WERI-Rb-1 (cell line): ENCODE measurements around the gene ITPK1.

Experiments
- DNase-seq: peaks from one replicate; pipeline ENCODE4 v3.0.0-alpha.2; 2020
- H3K27ac ChIP-seq: fragments of 250-450 bp; sonication (Bioruptor Pico); 2 replicates; pipeline ENCODE4 v1.5.1; 2020; ENCODE audit warnings: mild to moderate bottlenecking, moderate library complexity
- H3K27me3 ChIP-seq: fragments of 250-450 bp; sonication (Bioruptor Pico); 2 replicates; pipeline ENCODE4 v1.5.1; 2021; ENCODE audit warnings: mild to moderate bottlenecking, low read depth, moderate library complexity; ENCODE audit not compliant: insufficient read depth, severe bottlenecking
- H3K36me3 ChIP-seq: fragments of 250-450 bp; sonication (Bioruptor Pico); 2 replicates; pipeline ENCODE4 v1.5.1; 2020; ENCODE audit warnings: mild to moderate bottlenecking, moderate library complexity
- H3K4me3 ChIP-seq: 2 replicates; pipeline ENCODE4 v1.5.1; 2011; ENCODE audit warnings: low read depth, mild to moderate bottlenecking, control low read depth, low read length
- H3K9me3 ChIP-seq: fragments of 250-450 bp; sonication (Bioruptor Pico); 2 replicates; pipeline ENCODE4 v1.5.1; 2021; ENCODE audit warnings: mild to moderate bottlenecking, moderate library complexity; ENCODE audit not compliant: severe bottlenecking
- CTCF ChIP-seq: IDR thresholded peaks from 2 replicates; pipeline ENCODE4 v1.5.1; 2011; ENCODE audit warnings: low read depth, mild to moderate bottlenecking, control low read depth, inconsistent platforms, low read length

The ITPK1 gene

DNA sequence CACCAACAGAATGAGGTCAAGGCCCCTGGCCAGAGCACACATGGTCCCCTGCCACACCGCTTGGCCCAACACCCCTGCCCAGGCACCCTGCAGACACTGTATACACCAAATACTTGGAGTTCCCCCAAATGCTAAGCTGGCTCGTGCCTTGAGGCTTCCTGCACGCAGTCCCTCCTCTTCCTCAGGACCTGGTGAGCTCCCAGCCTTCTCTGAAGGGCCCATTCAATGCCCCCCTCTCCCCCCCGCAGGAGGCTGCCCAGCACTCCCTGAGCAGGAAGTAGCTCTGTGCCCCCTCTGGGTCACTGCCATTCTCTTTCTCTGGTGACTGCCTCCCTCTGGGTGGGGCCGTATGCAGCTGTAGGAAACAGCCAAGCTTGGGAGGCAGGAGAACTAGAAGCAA lies 75.3 kb downstream of the ITPK1 start:
- DNase-seq: no peak
- H3K9me3 ChIP-seq: no peaks in the 10 kb centered on the region
- no peaks in the 10 kb centered on the region for H3K27me3 ChIP-seq
- no peaks in the 10 kb centered on the region for H3K36me3 ChIP-seq
- H3K27ac ChIP-seq: no peak overlapping the region
- no peak for TF ChIP-seq CTCF
- no peak overlapping the region for H3K4me3 ChIP-seq

DNA sequence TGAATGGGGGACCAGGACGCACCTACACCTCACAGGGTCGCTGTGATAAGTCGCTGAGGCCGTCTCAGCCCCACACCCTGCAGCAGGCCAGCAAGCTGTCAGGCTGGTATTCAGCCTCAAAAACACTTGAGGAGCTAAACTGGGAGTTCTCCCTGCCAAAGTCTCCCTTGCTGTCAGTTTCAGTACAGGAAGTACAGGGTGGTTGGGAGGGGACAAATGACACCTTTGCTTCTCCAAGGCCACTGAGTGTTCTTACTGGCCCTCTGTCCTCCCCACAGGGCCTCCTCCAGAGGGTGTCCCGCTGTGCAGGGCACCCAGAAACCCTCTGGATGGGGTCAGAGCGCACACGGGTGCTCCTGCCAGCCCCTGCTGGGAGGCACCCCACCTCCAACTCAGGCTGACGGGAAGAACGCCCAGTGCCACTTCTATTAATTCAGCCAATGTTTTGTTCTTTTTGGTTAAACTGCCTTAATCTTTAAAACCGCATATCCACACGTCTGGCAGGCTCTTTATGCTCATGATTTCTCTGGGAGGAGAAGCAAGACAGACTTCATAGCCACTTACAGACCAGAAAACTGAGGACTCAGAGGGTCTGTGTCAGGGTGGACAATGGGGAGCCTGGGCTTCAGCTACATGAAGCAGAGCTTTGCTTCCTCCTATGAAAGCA lies 75.9 kb downstream of the ITPK1 start:
- H3K4me3 ChIP-seq: no peak overlapping the region
- no peak for DNase-seq
- no peaks in the 10 kb centered on the region for H3K36me3 ChIP-seq
- no peak for TF ChIP-seq CTCF
- H3K27me3 ChIP-seq: no peaks in the 10 kb centered on the region
- H3K27ac ChIP-seq: no peak overlapping the region
- H3K9me3 ChIP-seq: no peaks in the 10 kb centered on the region

DNA sequence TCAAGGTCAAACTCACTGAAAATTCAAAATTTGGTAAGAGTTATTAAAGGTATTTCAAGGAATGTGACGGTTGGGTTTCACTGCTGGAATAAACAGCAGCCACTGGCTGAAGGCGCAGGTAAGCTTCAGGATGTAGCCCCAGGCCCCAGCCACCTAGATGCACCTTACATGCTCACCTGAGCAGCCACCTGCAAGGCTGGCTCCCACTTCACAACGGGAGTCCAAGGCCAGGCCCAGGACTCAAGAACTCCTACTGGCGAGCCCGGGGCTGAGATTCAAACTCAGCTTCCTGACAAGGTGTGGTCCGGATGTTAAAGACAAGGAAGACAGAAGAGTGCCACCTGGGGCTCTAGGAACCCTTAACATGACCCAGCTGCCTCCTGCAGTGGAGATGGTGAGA lies 78.4 kb downstream of the ITPK1 start:
- Histone ChIP-seq H3K4me3 (no peak overlapping the region), H3K27me3 (no peaks in the 10 kb centered on the region), H3K36me3 (no peaks in the 10 kb centered on the region), H3K27ac (no peak overlapping the region), H3K9me3 (no peaks in the 10 kb centered on the region)
- TF ChIP-seq CTCF: no peak
- no peak for DNase-seq

DNA sequence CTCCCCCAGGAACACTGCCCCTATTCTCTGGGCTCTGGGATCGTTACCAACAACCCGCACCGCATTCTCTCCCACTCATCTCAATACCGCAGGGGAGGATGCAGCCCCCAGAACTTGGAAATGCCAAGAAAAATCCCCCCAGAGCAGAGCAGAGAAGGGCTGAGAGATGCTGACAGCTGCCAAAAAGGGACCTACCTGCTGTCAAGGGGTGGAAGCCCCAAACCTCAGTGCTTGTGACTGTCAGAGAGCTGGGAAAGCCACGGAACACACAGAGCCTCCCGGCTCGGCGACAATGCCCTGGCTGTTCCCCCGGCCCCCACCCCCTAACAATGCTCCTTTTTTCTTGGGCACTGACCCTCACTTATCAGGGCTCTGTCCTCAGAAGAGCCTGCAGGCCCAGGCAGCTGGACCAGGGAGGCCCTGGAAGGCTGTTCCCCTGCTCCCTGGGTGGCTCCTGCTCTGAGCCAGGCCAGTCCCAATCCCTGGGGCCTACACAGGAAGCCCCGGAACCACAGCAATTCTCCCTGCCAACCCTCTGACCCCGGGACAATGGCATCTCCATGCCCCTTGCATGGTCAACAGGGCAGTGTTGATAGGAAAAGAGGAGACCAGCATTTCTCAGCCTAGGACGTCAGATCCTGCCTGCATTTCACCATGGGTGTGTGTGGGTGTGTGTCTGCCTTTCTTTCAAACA lies 78.9 kb downstream of the ITPK1 start:
- Histone ChIP-seq H3K27ac (no peak overlapping the region), H3K36me3 (no peaks in the 10 kb centered on the region), H3K4me3 (no peak overlapping the region), H3K27me3 (no peaks in the 10 kb centered on the region), H3K9me3 (no peaks in the 10 kb centered on the region)
- TF ChIP-seq CTCF: no peak
- DNase-seq: no peak

- DNase-seq: no peak
- no peak for TF ChIP-seq CTCF
- H3K4me3 ChIP-seq: no peak overlapping the region
- no peaks in the 10 kb centered on the region for H3K27me3 ChIP-seq
- no peaks in the 10 kb centered on the region for H3K36me3 ChIP-seq
- H3K9me3 ChIP-seq: no peaks in the 10 kb centered on the region
- no peak overlapping the region for H3K27ac ChIP-seq
Measured at GRCh38 chr14:93035917-93036651, 79.6 kb downstream of the ITPK1 start.
